A549 (cell line): ENCODE data around the gene KIF16B.

Experiments used
- ATOH8 ChIP-seq: fragments of 250-450 bp; sonication (Bioruptor Pico); IDR thresholded peaks from 2 replicates; pipeline ENCODE4 v1.5.0; 2020; ENCODE audit warnings: low read depth, mild to moderate bottlenecking, moderate library complexity
- BHLHE40 ChIP-seq: IDR thresholded peaks from 2 replicates; pipeline ENCODE4 v1.6.1; 2012; ENCODE audit warnings: low read depth, low read length, inconsistent platforms
- CHD2 ChIP-seq: fragments of 150-350 bp; IDR thresholded peaks from 2 replicates; pipeline ENCODE4 v1.6.1; 2014; ENCODE audit warnings: low read length; ENCODE audit not compliant: partially characterized antibody
- CTCF ChIP-seq: fragments of >200 bp; sonication (Bioruptor Twin); formaldehyde crosslinking; IDR thresholded peaks from 3 replicates; pipeline ENCODE4 v1.5.1; 2016
- EHMT2 ChIP-seq: fragments of 200-600 bp; sonication (generic); IDR thresholded peaks from 2 replicates; pipeline ENCODE4 v1.6.1; 2016; ENCODE audit warnings: antibody characterized with exemption, low read depth, mild to moderate bottlenecking, moderate library complexity
- EP300 ChIP-seq, 2 experiments: fragments of >200 bp; sonication (Bioruptor Twin); formaldehyde crosslinking; IDR thresholded peaks; 2 replicates in 1 of 2; 3 replicates in 1 of 2; pipeline ENCODE4 v1.6.1; 2016 to 2017
- FOSL2 ChIP-seq, 2 experiments: fragments of 450-650 bp in 1 of 2; fragments of >200 bp in 1 of 2; sonication (Bioruptor Twin) in 1 of 2; formaldehyde crosslinking; IDR thresholded peaks; 2 replicates each; pipeline versions ENCODE4 v1.5.0 to v1.6.1; 2016 to 2020; ENCODE audit warnings: mild to moderate bottlenecking in 1 of 2, moderate library complexity in 1 of 2
- KDM1A ChIP-seq: fragments of 200-600 bp; sonication (generic); IDR thresholded peaks from 2 replicates; pipeline ENCODE4 v1.6.1; 2016; ENCODE audit warnings: low read depth, mild to moderate bottlenecking
- MAX ChIP-seq: IDR thresholded peaks from 2 replicates; pipeline ENCODE4 v1.6.1; 2012
- PHF8 ChIP-seq: fragments of 200-600 bp; sonication (generic); IDR thresholded peaks from 2 replicates; pipeline ENCODE4 v1.6.1; 2016; ENCODE audit warnings: low read depth, mild to moderate bottlenecking, antibody characterized with exemption, moderate library complexity, borderline replicate concordance
- POLR2A ChIP-seq: IDR thresholded peaks from 2 replicates; pipeline ENCODE4 v1.6.1; 2012; ENCODE audit warnings: mild to moderate bottlenecking, low read length
- POLR2AphosphoS2 ChIP-seq: conservative IDR thresholded peaks from 2 replicates; pipeline ENCODE4 v1.6.1; 2012; ENCODE audit warnings: low read length, improper control_type of control experiment, inconsistent platforms
- RAD21 ChIP-seq, 2 experiments: fragments of >200 bp in 1 of 2; sonication (Bioruptor Twin) in 1 of 2; formaldehyde crosslinking in 1 of 2; IDR thresholded peaks in 1 of 2; conservative IDR thresholded peaks in 1 of 2; 2 replicates in 1 of 2; 3 replicates in 1 of 2; pipeline ENCODE4 v1.6.1; 2012 to 2018; ENCODE audit warnings: inconsistent platforms in 1 of 2

GRCh38 chr20:16560661-16561060 lies 12.6 kb downstream of the KIF16B start:
- TF ChIP-seq EHMT2 (no peak), MAX (no peak), BHLHE40 (no peak), CTCF (no peak), POLR2AphosphoS2 (no peak), CHD2 (no peak), EP300 (IDR thresholded peaks at IDR 0.05) (no peak), PHF8 (no peak), RAD21 (conservative IDR thresholded peaks at IDR 0.05 in 1 of 2, IDR thresholded peaks at IDR 0.05 in 1 of 2) (no peak), ATOH8 (CRISPR knock-in tag) (no peak), KDM1A (no peak), POLR2A (no peak), FOSL2 (IDR thresholded peaks at IDR 0.05) (no peak), FOSL2 (CRISPR knock-in tag; IDR thresholded peaks at IDR 0.05) (no peak)
